Cardiac fibroblast (primary cell): ENCODE results near the gene EPAS1.

Experiments used
- DNase-seq, 2 donors: peaks; one replicate each; pipeline versions ENCODE4 v3.0.0 to v3.0.0-alpha.2; 2010; ENCODE audit warnings: low read depth in 2 of 2
- H3K4me3 ChIP-seq, 2 donors: replicated peaks in 1 of 2; 1 replicate in 1 of 2; 2 replicates in 1 of 2; pipeline ENCODE4 v1.5.1; 2011; ENCODE audit warnings: low read depth in 2 of 2, low read length in 2 of 2, mild to moderate bottlenecking in 2 of 2, moderate library complexity in 1 of 2
- CTCF ChIP-seq: IDR thresholded peaks from one replicate; pipeline ENCODE4 v1.5.1; 2011; ENCODE audit warnings: low read depth, mild to moderate bottlenecking, low read length, inconsistent platforms

The EPAS1 gene

GRCh38 chr2:46351098-46351749, 54.0 kb downstream of the EPAS1 start:
- no peak for TF ChIP-seq CTCF
- H3K4me3 ChIP-seq, result no peak overlapping the region
- no peak for DNase-seq

DNA sequence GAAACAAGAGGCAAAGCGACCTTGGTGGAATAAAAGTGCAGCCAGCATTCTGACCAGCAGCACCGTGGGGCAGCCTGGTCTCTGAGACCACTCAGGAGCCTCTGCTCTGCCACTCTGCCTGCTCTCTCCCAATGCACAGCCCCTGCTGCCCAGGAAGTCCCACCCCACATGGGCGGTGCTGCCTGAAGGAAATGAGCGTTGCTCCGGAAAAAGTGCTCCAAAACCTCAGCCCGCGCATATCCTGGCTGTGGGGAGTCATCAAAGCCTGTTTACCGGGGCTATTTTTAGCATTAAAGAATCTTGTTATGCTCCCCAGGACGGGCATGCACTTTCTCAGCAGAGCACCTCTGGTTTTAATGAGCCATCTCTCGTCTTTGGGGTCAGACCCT, 54.5 kb downstream of the EPAS1 start:
- peak in 1 of 2 donors; percentile 27 for DNase-seq
- TF ChIP-seq CTCF, result no peak
- H3K4me3 ChIP-seq, result no peak overlapping the region

DNA sequence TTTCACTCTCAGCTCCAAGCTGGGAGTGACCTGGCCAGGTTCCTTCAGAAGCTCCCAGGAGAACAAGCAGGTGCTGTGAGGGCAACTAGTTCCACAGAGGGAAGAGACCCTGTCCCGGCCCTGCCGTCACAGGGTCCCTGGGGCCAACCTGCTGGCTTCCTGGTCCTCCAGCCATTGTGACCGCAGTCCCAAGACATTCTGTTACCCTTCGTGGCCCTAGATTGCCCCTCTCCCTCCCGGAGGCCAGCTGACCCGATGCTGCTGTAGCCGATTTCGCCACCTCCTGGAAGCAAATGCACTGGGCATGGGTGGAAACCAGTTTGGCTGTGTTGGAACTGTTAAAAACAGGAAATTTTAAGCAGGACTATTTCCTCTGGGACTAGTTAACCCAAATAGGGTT, 55.4 kb downstream of the EPAS1 start:
- DNase-seq, result peak; percentile 25 to 36
- peak; percentile 38 for TF ChIP-seq CTCF
- no peak overlapping the region for H3K4me3 ChIP-seq

- no peak for TF ChIP-seq CTCF
- no peak for DNase-seq
Measured at GRCh38 chr2:46353509-46353908, 56.3 kb downstream of the EPAS1 start.

DNA sequence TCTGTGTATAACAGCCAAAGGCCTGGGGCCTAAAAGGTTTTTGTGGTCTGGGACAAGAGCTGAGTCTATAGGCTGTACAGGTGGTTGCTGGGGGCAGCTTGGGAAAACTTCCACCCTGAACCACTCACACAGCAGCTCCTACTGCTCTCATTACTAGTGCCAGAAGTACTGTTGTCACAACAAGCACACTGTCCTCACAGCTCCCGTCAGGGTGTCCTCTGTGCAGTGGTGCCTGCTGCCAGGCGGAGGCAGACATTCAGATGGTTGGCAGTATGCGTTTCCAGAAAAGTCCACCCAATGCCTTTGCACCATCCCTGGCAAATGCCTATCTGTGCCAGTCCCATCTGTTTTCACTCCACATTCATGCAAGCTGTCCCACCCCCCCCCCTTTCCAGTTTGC, 58.5 kb downstream of the EPAS1 start:
- TF ChIP-seq CTCF, result no peak
- no peak for DNase-seq
- no peak overlapping the region for H3K4me3 ChIP-seq

More at GRCh38 chr2:46353509-46353908, 56.3 kb downstream of the EPAS1 start:
- H3K4me3 ChIP-seq, result no peak overlapping the region

DNA sequence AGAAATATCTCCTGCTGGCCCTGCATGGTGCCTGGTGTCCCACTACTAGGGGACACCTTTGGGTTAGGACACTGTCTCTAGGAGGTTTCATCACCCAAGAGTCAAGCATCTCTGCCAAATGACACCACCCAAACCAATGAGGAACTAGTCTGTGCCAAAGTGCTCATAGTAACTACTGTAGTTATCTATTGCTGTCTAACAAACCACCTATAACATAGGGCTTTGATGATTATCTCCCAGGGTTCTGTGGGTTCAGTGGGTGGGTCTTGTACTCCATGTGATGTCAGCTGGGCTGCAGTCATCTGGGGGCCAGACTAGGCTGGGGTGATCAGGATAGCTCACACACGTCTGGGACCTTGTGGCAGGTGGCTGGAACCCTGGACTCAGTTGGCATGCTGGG, 59.8 kb downstream of the EPAS1 start:
- DNase-seq, result no peak
- no peak for TF ChIP-seq CTCF
- H3K4me3 ChIP-seq, result no peak overlapping the region

DNA sequence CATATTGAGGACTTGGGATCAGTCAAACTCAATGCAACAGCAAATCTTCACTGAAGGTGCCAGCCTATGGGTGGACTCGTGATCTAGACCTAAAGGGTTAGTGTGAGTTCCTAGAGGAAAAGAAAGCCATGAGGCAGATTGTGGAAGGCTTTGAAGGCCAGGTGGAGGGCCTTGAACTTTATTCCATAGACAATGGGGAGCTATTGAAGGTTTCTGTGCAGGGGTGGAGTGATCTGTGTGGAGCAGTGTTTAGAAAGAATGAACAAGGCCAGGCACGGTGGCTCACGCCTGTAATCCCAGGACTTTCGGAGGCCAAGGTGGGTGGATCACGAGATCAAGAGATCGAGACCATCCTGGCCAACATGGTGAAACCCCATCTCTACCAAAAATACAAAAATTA, 61.5 kb downstream of the EPAS1 start:
- no peak for DNase-seq
- no peak for TF ChIP-seq CTCF
- no peak overlapping the region for H3K4me3 ChIP-seq
